ENCODE data around the gene CRTC1.

DNA sequence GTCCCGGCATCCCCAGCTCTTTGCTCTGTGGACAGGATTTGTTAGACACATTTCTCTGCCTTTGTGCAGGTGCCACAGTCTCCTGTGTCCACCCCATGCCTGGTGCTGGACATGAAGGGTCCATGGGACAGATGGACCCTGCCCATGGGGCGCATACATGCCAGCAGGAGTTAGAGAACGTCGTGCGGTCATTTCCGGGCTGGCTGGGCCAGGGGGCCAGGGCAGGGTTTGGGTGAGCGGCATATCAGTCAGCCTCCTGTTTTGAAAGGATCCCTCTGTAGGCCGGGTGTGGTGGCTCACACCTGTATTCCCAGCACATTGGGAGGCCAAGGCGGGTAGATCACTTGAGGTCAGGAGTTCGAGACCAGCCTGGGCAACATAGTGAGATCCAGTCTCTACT, 35.7 kb upstream of the CRTC1 start:
- TF ChIP-seq, protein P1, sequence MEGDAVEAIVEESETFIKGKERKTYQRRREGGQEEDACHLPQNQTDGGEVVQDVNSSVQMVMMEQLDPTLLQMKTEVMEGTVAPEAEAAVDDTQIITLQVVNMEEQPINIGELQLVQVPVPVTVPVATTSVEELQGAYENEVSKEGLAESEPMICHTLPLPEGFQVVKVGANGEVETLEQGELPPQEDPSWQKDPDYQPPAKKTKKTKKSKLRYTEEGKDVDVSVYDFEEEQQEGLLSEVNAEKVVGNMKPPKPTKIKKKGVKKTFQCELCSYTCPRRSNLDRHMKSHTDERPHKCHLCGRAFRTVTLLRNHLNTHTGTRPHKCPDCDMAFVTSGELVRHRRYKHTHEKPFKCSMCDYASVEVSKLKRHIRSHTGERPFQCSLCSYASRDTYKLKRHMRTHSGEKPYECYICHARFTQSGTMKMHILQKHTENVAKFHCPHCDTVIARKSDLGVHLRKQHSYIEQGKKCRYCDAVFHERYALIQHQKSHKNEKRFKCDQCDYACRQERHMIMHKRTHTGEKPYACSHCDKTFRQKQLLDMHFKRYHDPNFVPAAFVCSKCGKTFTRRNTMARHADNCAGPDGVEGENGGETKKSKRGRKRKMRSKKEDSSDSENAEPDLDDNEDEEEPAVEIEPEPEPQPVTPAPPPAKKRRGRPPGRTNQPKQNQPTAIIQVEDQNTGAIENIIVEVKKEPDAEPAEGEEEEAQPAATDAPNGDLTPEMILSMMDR (IDR thresholded peaks at IDR 0.05): no peak
- no peak for TF ChIP-seq POLR2A (IDR thresholded peaks at IDR 0.05)

Data from heart left ventricle (tissue), 13 donors.